GM12878 (cell line): Measurements from ENCODE around the gene PRKX. TPM values are rescaled to one million over a fixed set of nuclear protein-coding genes. Genes with fewer than 3 reads are reported as not detected.

Source experiments
- ATAC-seq: fragments of 200-7000 bp; cut with Tn5 transposase; 3 replicates; pipeline ENCODE4 v1.9.1; 2020; ENCODE audit warnings: mild to moderate bottlenecking, moderate library complexity
- BruUV-seq: library from RNA; stranded (reverse); fragments of 400-500 nt; replicated peaks from 2 replicates; lab custom pipeline; 2021; lab: Mats Ljungman, UMichigan
- CTCF ChIA-PET: fragments of 300-600 bp; sonication (Branson Sonifier 250); formaldehyde crosslinking; extraction: SDS; loops from one replicate; lab custom pipeline; 2021; ENCODE audit warnings: inconsistent platforms; lab: Yijun Ruan, JAX
- POLR2A ChIA-PET: fragments of 350-600 bp; formaldehyde crosslinking; extraction: SDS; loops from one replicate; lab custom pipeline; 2021; ENCODE audit warnings: inconsistent platforms; lab: Charles Lee
- RAD21 ChIA-PET: fragments of 300-600 bp; sonication (Branson Sonifier 250); formaldehyde crosslinking; loops from one replicate; lab custom pipeline; 2023; ENCODE audit warnings: antibody characterized with exemption; ENCODE audit not compliant: unreplicated experiment; lab: Charles Lee
- SMC1A ChIA-PET: fragments of 300-600 bp; sonication (Branson Sonifier 250); formaldehyde crosslinking; loops from one replicate; lab custom pipeline; 2023; ENCODE audit not compliant: unreplicated experiment, uncharacterized antibody; lab: Charles Lee
- DNase-seq: peaks from one replicate; pipeline ENCODE4 v3.0.0-alpha.2; 2011; ENCODE audit warnings: low read depth, low spot score
- FAIRE-seq: peaks from 3 replicates; lab custom pipeline; 2011; peaks lifted over from hg19 to GRCh38; lab: Jason Lieb, UNC
- H2AFZ ChIP-seq: 2 replicates; pipeline ENCODE4 v1.6.0; 2011; ENCODE audit warnings: low read depth, low read length, control low read depth; ENCODE audit not compliant: control insufficient read depth
- H3K27ac ChIP-seq: 2 replicates; pipeline ENCODE4 v1.5.1; 2011; ENCODE audit warnings: control low read depth; ENCODE audit not compliant: control insufficient read depth, insufficient read depth
- H3K27me3 ChIP-seq, 2 experiments: replicated peaks in 1 of 2; 2 replicates each; pipeline versions ENCODE4 v1.6.0 to v1.6.1; 2011; ENCODE audit warnings: low read length in 1 of 2; ENCODE audit not compliant: control insufficient read depth in 2 of 2, insufficient read depth in 2 of 2
- H3K36me3 ChIP-seq, 2 experiments: 2 replicates each; pipeline ENCODE4 v1.5.1; 2011; ENCODE audit warnings: low read length in 1 of 2; ENCODE audit not compliant: control insufficient read depth in 2 of 2, insufficient read depth in 2 of 2
- H3K4me1 ChIP-seq: 2 replicates; pipeline ENCODE4 v1.6.1; 2011; ENCODE audit warnings: mild to moderate bottlenecking, low read length, moderate library complexity, mixed read lengths; ENCODE audit not compliant: control insufficient read depth, insufficient read depth
- H3K4me2 ChIP-seq: 2 replicates; pipeline ENCODE4 v1.6.0; 2011; ENCODE audit warnings: control low read depth; ENCODE audit not compliant: control insufficient read depth, insufficient read depth
- H3K4me3 ChIP-seq: fragments of 200-600 bp; sonication (generic); 2 replicates; pipeline ENCODE4 v1.5.1; 2016
- H3K79me2 ChIP-seq: 2 replicates; pipeline ENCODE4 v1.6.0; 2011; ENCODE audit warnings: low read length; ENCODE audit not compliant: control insufficient read depth, insufficient read depth
- H3K9ac ChIP-seq: 2 replicates; pipeline ENCODE4 v1.8.0; 2011; ENCODE audit warnings: low read length, control low read depth, mixed read lengths; ENCODE audit not compliant: control insufficient read depth, insufficient read depth
- H3K9me3 ChIP-seq: replicated peaks from 3 replicates; pipeline ENCODE4 v1.5.1; 2011; ENCODE audit warnings: mild to moderate bottlenecking, low read length; ENCODE audit not compliant: control insufficient read depth, insufficient read depth
- H4K20me1 ChIP-seq: 2 replicates; pipeline ENCODE4 v1.6.0; 2011; ENCODE audit not compliant: control insufficient read depth, insufficient read depth
- MEF2A ChIP-seq: IDR thresholded peaks from 2 replicates; pipeline ENCODE4 v1.6.1; 2011; ENCODE audit warnings: low read depth, mild to moderate bottlenecking, low read length, moderate library complexity; ENCODE audit not compliant: insufficient read depth
- RUNX3 ChIP-seq: IDR thresholded peaks from 2 replicates; pipeline ENCODE4 v1.6.1; 2012; ENCODE audit warnings: low read length, inconsistent platforms
- TBL1XR1 ChIP-seq: IDR thresholded peaks from 2 replicates; pipeline ENCODE4 v1.6.1; 2012; ENCODE audit warnings: low read depth, low read length, improper control_type of control experiment
- WRNIP1 ChIP-seq: IDR thresholded peaks from 2 replicates; pipeline ENCODE4 v1.6.1; 2011; ENCODE audit warnings: low read depth, low read length, improper control_type of control experiment, borderline replicate concordance
- ZNF622 ChIP-seq: fragments of 450-650 bp; IDR thresholded peaks from 2 replicates; pipeline ENCODE4 v1.6.1; 2017; ENCODE audit warnings: mild to moderate bottlenecking, inconsistent platforms
- WGBS: methylation state at CpG from one replicate; pipeline ENCODE4 v1.1.6; 2016; ENCODE audit warnings: low lambda C conversion rate; ENCODE audit not compliant: insufficient replicate concordance, insufficient coverage; ENCODE audit errors: missing lambda C conversion rate; 5-methylcytosine and 5-hydroxymethylcytosine counted together
- in situ Hi-C: fragments of 300-500 bp; cut with MboI; formaldehyde crosslinking; loops from 9 replicates; pipeline ENCODE4 v1.14.3; 2018; ENCODE audit warnings: mixed read lengths
- intact Hi-C: fragments of 100-400 bp; cut with micrococcal nuclease; formaldehyde crosslinking; loops from one replicate; pipeline ENCODE4 v1.14.2; 2022; ENCODE audit not compliant: unreplicated experiment
- polyA plus RNA-seq, 11 experiments: library from polyadenylated mRNA; depleted of rRNA in 4 of 11; unstranded in 6 of 11; stranded (reverse) in 5 of 11; fragments of >200 nt; fragmentation: Nextera tagmentation in 4 of 11; fragmentation: Illumina TruSeq in 1 of 11; extraction: Ambion mirVana in 4 of 11; extraction: Trizol in 1 of 11; gene quantifications; 1 replicate in 1 of 11; 2 replicates in 10 of 11; pipeline versions ENCODE4 v1.2.1 to v1.2.3, GENCODE V29; 2011 to 2016; ENCODE audit warnings: inconsistent platforms in 2 of 11, missing spikeins in 2 of 11, low read depth in 1 of 11
- total RNA-seq, 4 experiments: library from RNA; depleted of rRNA in 3 of 4; stranded (reverse); fragments of >200 nt in 3 of 4; fragmentation: Illumina TruSeq in 1 of 4; extraction: Trizol in 1 of 4; gene quantifications; 2 replicates each; pipeline versions ENCODE4 v1.2.1 to v1.2.3, GENCODE V29; 2013 to 2021
- TF ChIP-seq, protein P1 (sequence below): IDR thresholded peaks from 2 replicates; pipeline ENCODE4 v1.6.1; 2011; ENCODE audit warnings: borderline replicate concordance, low read depth, mild to moderate bottlenecking, moderate library complexity, low read length; ENCODE audit not compliant: insufficient read depth, poor library complexity, severe bottlenecking
- TF ChIP-seq, protein P2 (sequence below): fragments of 450-650 bp; IDR thresholded peaks from 2 replicates; pipeline ENCODE4 v1.6.1; 2017; ENCODE audit warnings: mild to moderate bottlenecking, moderate library complexity

Gene PRKX
- total and polyA plus RNA-seq, 10 of the 15 experiments (the other 5 are each of a cell fraction or from before 2014, with no cell fraction given), result 3.9 to 45.3 (median 23.9) TPM

DNA sequence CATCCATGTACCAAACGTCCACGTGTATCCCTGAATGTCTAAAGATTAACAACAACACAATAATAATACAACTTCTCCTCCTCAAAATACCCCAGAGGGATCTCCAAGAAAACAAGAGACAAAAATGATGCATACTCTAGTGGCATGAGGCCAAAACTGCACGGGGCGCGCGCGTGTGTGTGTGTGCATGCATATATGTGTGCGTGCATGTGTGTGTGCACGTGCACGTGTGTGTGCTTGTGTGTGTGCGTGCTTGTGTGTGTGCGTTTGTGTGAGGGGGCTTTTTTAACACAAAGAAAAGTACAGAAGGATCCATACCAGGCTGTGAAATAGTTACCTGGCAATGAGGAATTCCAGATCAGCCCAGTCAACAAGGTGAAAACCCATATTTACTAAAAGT lies 48.5 kb downstream of the PRKX start:
- RAD21 ChIA-PET, result no interaction called here
- in situ Hi-C loops, result no loop called here
- POLR2A ChIA-PET, result no interaction called here
- no peaks in the 10 kb centered on the region for H3K27me3 ChIP-seq
- no peak for ATAC-seq
- TF ChIP-seq, protein P1, sequence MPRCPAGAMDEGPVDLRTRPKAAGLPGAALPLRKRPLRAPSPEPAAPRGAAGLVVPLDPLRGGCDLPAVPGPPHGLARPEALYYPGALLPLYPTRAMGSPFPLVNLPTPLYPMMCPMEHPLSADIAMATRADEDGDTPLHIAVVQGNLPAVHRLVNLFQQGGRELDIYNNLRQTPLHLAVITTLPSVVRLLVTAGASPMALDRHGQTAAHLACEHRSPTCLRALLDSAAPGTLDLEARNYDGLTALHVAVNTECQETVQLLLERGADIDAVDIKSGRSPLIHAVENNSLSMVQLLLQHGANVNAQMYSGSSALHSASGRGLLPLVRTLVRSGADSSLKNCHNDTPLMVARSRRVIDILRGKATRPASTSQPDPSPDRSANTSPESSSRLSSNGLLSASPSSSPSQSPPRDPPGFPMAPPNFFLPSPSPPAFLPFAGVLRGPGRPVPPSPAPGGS, result peak; percentile 58
- no peak for TF ChIP-seq MEF2A
- no peak for TF ChIP-seq ZNF622
- TF ChIP-seq TBL1XR1, result no peak
- no peak for TF ChIP-seq RUNX3
- TF ChIP-seq WRNIP1, result no peak
- TF ChIP-seq, protein P2, sequence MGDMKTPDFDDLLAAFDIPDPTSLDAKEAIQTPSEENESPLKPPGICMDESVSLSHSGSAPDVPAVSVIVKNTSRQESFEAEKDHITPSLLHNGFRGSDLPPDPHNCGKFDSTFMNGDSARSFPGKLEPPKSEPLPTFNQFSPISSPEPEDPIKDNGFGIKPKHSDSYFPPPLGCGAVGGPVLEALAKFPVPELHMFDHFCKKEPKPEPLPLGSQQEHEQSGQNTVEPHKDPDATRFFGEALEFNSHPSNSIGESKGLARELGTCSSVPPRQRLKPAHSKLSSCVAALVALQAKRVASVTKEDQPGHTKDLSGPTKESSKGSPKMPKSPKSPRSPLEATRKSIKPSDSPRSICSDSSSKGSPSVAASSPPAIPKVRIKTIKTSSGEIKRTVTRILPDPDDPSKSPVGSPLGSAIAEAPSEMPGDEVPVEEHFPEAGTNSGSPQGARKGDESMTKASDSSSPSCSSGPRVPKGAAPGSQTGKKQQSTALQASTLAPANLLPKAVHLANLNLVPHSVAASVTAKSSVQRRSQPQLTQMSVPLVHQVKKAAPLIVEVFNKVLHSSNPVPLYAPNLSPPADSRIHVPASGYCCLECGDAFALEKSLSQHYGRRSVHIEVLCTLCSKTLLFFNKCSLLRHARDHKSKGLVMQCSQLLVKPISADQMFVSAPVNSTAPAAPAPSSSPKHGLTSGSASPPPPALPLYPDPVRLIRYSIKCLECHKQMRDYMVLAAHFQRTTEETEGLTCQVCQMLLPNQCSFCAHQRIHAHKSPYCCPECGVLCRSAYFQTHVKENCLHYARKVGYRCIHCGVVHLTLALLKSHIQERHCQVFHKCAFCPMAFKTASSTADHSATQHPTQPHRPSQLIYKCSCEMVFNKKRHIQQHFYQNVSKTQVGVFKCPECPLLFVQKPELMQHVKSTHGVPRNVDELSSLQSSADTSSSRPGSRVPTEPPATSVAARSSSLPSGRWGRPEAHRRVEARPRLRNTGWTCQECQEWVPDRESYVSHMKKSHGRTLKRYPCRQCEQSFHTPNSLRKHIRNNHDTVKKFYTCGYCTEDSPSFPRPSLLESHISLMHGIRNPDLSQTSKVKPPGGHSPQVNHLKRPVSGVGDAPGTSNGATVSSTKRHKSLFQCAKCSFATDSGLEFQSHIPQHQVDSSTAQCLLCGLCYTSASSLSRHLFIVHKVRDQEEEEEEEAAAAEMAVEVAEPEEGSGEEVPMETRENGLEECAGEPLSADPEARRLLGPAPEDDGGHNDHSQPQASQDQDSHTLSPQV, result no peak
- BruUV-seq, result no TSS peak
- FAIRE-seq, result no peak
- H4K20me1 ChIP-seq, result no peaks in the 10 kb centered on the region
- peaks cover 0 to 6% of the 10 kb centered on the region in 2 experiments for H3K36me3 ChIP-seq
- DNase-seq, result no peak
- no peak overlapping the region for H3K27ac ChIP-seq
- intact Hi-C loops, result no loop called here
- H3K4me3 ChIP-seq, result no peak overlapping the region
- WGBS, result 96% methylated on average over 12 of the region's 12 CpGs
- H3K9me3 ChIP-seq, result no peaks in the 10 kb centered on the region
- H3K4me1 ChIP-seq, result peaks cover 6% of the 10 kb centered on the region
- CTCF ChIA-PET, result no interaction called here
- SMC1A ChIA-PET, result no interaction called here
- H3K9ac ChIP-seq, result no peak overlapping the region
- no peak overlapping the region for H3K4me2 ChIP-seq
- H2AFZ ChIP-seq, result no peak overlapping the region
- no peaks in the 10 kb centered on the region for H3K79me2 ChIP-seq
